Activated CD4-positive, alpha-beta T cell treated with anti-CD3 and anti-CD28 coated beads, Interleukin-2, amount 50 U/mL, for 48 hours (primary cell): ENCODE measurements around the gene CXorf58.

Experiments
- DNase-seq, 2 experiments: peaks; one replicate each; pipeline ENCODE4 v3.0.0-alpha.2; 2020

The CXorf58 gene

GRCh38 chrX:23901805-23902204 is 6.0 kb upstream of the CXorf58 start:
- DNase-seq, result no peak

GRCh38 chrX:23902419-23902818 is 5.4 kb upstream of the CXorf58 start:
- no peak for DNase-seq

- no peak for DNase-seq
These were observed 3.7 kb upstream of the CXorf58 start for GRCh38 chrX:23904096-23904495.

- DNase-seq, result no peak
These were observed 702 bp upstream of the CXorf58 start for GRCh38 chrX:23907111-23907497.

- DNase-seq, result no peak
These were observed 606 bp downstream of the CXorf58 start for GRCh38 chrX:23908219-23909004.

- no peak for DNase-seq
These were observed 3.5 kb downstream of the CXorf58 start for GRCh38 chrX:23911126-23911835.

GRCh38 chrX:23919148-23919547 is 11.3 kb downstream of the CXorf58 start:
- no peak for DNase-seq

GRCh38 chrX:23919706-23920320 is 12.0 kb downstream of the CXorf58 start:
- no peak for DNase-seq

- DNase-seq, result no peak
These were observed 18.2 kb downstream of the CXorf58 start for GRCh38 chrX:23926015-23926414.

- no peak for DNase-seq
These were observed 23.2 kb downstream of the CXorf58 start for GRCh38 chrX:23930894-23931604.

GRCh38 chrX:23932046-23932445 is 24.2 kb downstream of the CXorf58 start:
- DNase-seq, result no peak

- DNase-seq, result no peak
These were observed 27.3 kb downstream of the CXorf58 start for GRCh38 chrX:23935106-23935505.

- DNase-seq, result no peak
These were observed 28.4 kb downstream of the CXorf58 start for GRCh38 chrX:23936180-23936579.

GRCh38 chrX:23937100-23937499 is 29.3 kb downstream of the CXorf58 start:
- DNase-seq, result no peak

GRCh38 chrX:23938690-23939089 is 30.9 kb downstream of the CXorf58 start:
- DNase-seq, result no peak

GRCh38 chrX:23939203-23939602 is 31.4 kb downstream of the CXorf58 start:
- no peak for DNase-seq

- no peak for DNase-seq
These were observed 36.4 kb downstream of the CXorf58 start for GRCh38 chrX:23944234-23944633.

GRCh38 chrX:23945206-23945605 is 37.4 kb downstream of the CXorf58 start:
- DNase-seq, result no peak

- DNase-seq, result no peak
These were observed 44.6 kb downstream of the CXorf58 start for GRCh38 chrX:23952391-23952790.

- DNase-seq, result peak; percentile 30 to 31
These were observed 45.4 kb downstream of the CXorf58 start for GRCh38 chrX:23952984-23953907.

- DNase-seq, result no peak
These were observed 46.1 kb downstream of the CXorf58 start for GRCh38 chrX:23953908-23954269.

GRCh38 chrX:23954396-23954795 is 46.6 kb downstream of the CXorf58 start:
- no peak for DNase-seq
